HepG2 (cell line): ENCODE measurements around the gene DIAPH3. TPM values are rescaled to one million over a fixed set of nuclear protein-coding genes. Genes with fewer than 3 reads are reported as not detected.

Source experiments
- ATAC-seq: fragments of 200-7000 bp; cut with Tn5 transposase; 3 replicates; pipeline ENCODE4 v1.9.1; 2020; ENCODE audit warnings: mild to moderate bottlenecking, moderate library complexity
- BruUV-seq: library from RNA; stranded (reverse); fragments of 400-500 nt; replicated peaks from 2 replicates; lab custom pipeline; 2021; lab: Mats Ljungman, UMichigan
- CTCF ChIA-PET: fragments of 300-600 bp; formaldehyde crosslinking; extraction: SDS; loops from one replicate; lab custom pipeline; 2021; ENCODE audit warnings: low total read pairs, inconsistent platforms, low intra/inter-chr PET ratio; lab: Yijun Ruan, JAX
- POLR2A ChIA-PET: fragments of 350-600 bp; sonication (Branson Sonifier 250); formaldehyde crosslinking; loops from one replicate; lab custom pipeline; 2020; ENCODE audit warnings: antibody characterized with exemption, inconsistent platforms; lab: Yijun Ruan, JAX
- DNase-seq: peaks from one replicate; pipeline ENCODE4 v3.0.0-alpha.2; 2015; ENCODE audit warnings: low spot score
- FAIRE-seq: peaks from 3 replicates; lab custom pipeline; 2011; peaks lifted over from hg19 to GRCh38; lab: Jason Lieb, UNC
- H2AFZ ChIP-seq: one replicate; pipeline ENCODE4 v1.6.1; 2011; ENCODE audit warnings: low read length, inconsistent platforms
- H3K27ac ChIP-seq: fragments of 300-600 bp; 3 replicates; pipeline ENCODE4 v1.8.0; 2011; ENCODE audit warnings: mixed run types, mild to moderate bottlenecking, mixed read lengths, low read length, inconsistent platforms; ENCODE audit not compliant: insufficient read depth; ENCODE audit errors: extremely low read length
- H3K27me3 ChIP-seq, 2 experiments: fragments of 200-600 bp in 1 of 2; 2 replicates in 1 of 2; 3 replicates in 1 of 2; pipeline versions ENCODE4 v1.6.0 to v1.8.0; 2011; ENCODE audit warnings: low read length in 2 of 2, mild to moderate bottlenecking in 2 of 2, moderate library complexity in 2 of 2, inconsistent platforms in 1 of 2; ENCODE audit not compliant: insufficient read depth in 2 of 2, control insufficient read depth in 1 of 2
- H3K36me3 ChIP-seq, 2 experiments: fragments of 200-600 bp in 1 of 2; replicated peaks in 1 of 2; 2 replicates in 1 of 2; 3 replicates in 1 of 2; pipeline versions ENCODE4 v1.5.1 to v1.8.0; 2011; ENCODE audit warnings: low read length in 2 of 2, inconsistent platforms in 1 of 2; ENCODE audit not compliant: insufficient read depth in 2 of 2, control insufficient read depth in 1 of 2
- H3K4me1 ChIP-seq: 2 replicates; pipeline ENCODE4 v1.5.1; 2012; ENCODE audit warnings: low read length, inconsistent platforms; ENCODE audit not compliant: insufficient read depth
- H3K4me2 ChIP-seq: 2 replicates; pipeline ENCODE4 v1.6.0; 2011; ENCODE audit warnings: low read depth, low read length, inconsistent platforms
- H3K4me3 ChIP-seq, 3 experiments: fragments of 200-600 bp in 1 of 3; sonication (generic), shearing (Covaris generic) in 1 of 3; replicated peaks in 1 of 3; 2 replicates each; pipeline ENCODE4 v1.5.1; 2011 to 2016; ENCODE audit warnings: low read length in 3 of 3, inconsistent platforms in 2 of 3, low read depth in 2 of 3, mild to moderate bottlenecking in 2 of 3, control low read depth in 1 of 3, mixed read lengths in 1 of 3; ENCODE audit not compliant: insufficient read depth in 1 of 3
- H3K79me2 ChIP-seq: one replicate; pipeline ENCODE4 v1.6.1; 2011; ENCODE audit warnings: low read length, inconsistent platforms; ENCODE audit not compliant: insufficient read depth
- H3K9ac ChIP-seq: 2 replicates; pipeline ENCODE4 v1.6.0; 2011; ENCODE audit warnings: mild to moderate bottlenecking, low read depth, low read length, inconsistent platforms; ENCODE audit not compliant: insufficient read depth
- H3K9me3 ChIP-seq: 2 replicates; pipeline ENCODE4 v1.5.1; 2012; ENCODE audit warnings: mild to moderate bottlenecking, low read length
- H4K20me1 ChIP-seq: 2 replicates; pipeline ENCODE4 v1.6.0; 2011; ENCODE audit warnings: inconsistent platforms, mild to moderate bottlenecking, low read length, moderate library complexity; ENCODE audit not compliant: insufficient read depth
- ARNT2 ChIP-seq: sonication (generic); formaldehyde crosslinking; IDR thresholded peaks from 2 replicates; pipeline ENCODE4 v1.8.0; 2022; ENCODE audit warnings: mild to moderate bottlenecking, low read depth, missing genetic modification reagents, moderate library complexity
- HNRNPLL ChIP-seq: fragments of 200-400 bp; formaldehyde crosslinking; IDR thresholded peaks from 2 replicates; pipeline ENCODE4 v1.6.1; 2017; ENCODE audit warnings: mild to moderate bottlenecking, low read depth, low read length; ENCODE audit not compliant: poor library complexity, severe bottlenecking
- KLF9 ChIP-seq: IDR thresholded peaks from 2 replicates; pipeline ENCODE4 v1.6.1; 2016; ENCODE audit warnings: low read depth
- XRCC5 ChIP-seq: fragments of 200-400 bp; formaldehyde crosslinking; optimal IDR thresholded peaks from 2 replicates; pipeline ENCODE3; 2017; ENCODE audit warnings: mild to moderate bottlenecking, low read length
- ZC3H13 ChIP-seq: sonication (generic); formaldehyde crosslinking; IDR thresholded peaks from 2 replicates; pipeline ENCODE4 v1.8.1; 2023; ENCODE audit warnings: mild to moderate bottlenecking, missing genetic modification reagents, moderate library complexity
- ZNF644 ChIP-seq: IDR thresholded peaks from 2 replicates; pipeline ENCODE4 v1.6.1; 2016; ENCODE audit warnings: low read depth
- WGBS: methylation state at CpG from one replicate; pipeline ENCODE4 v1.1.6; 2017; ENCODE audit warnings: low lambda C conversion rate; 5-methylcytosine and 5-hydroxymethylcytosine counted together
- in situ Hi-C: cut with HindIII; loops from 2 replicates; pipeline ENCODE4 v1.10.0; 2017; ENCODE audit warnings: low pct_unique_long_range_greater_than_20kb; ENCODE audit not compliant: extremely low pct_ligation_motif_present
- intact Hi-C: fragments of 100-400 bp; cut with micrococcal nuclease; formaldehyde crosslinking; loops from one replicate; pipeline ENCODE4 v1.10.0; 2022; ENCODE audit not compliant: unreplicated experiment
- polyA plus RNA-seq, 8 experiments: library from polyadenylated mRNA; depleted of rRNA in 3 of 8; stranded (reverse) in 7 of 8; unstranded in 1 of 8; fragments of >200 nt; fragmentation: Illumina TruSeq in 4 of 8; extraction: Trizol in 4 of 8; gene quantifications; 2 replicates each; pipeline versions ENCODE4 v1.2.1 to v1.2.3, GENCODE V29; 2011 to 2016; ENCODE audit warnings: low read depth in 4 of 8, missing spikeins in 1 of 8, mixed read lengths in 1 of 8; ENCODE audit not compliant: insufficient read depth in 1 of 8
- total RNA-seq, 5 experiments: library from RNA; depleted of rRNA; stranded (reverse); fragments of >200 nt; fragmentation: Illumina TruSeq; extraction: Trizol; gene quantifications; 2 replicates each; pipeline ENCODE4 v1.2.3, GENCODE V29; 2016; ENCODE audit warnings: low read depth in 1 of 5
- TF ChIP-seq, protein P1 (sequence below): sonication (generic); formaldehyde crosslinking; IDR thresholded peaks from 2 replicates; pipeline ENCODE4 v1.9.0; 2021; ENCODE audit warnings: mild to moderate bottlenecking, missing genetic modification reagents
- TF ChIP-seq, protein P2 (sequence below): sonication (generic); formaldehyde crosslinking; IDR thresholded peaks from 2 replicates; pipeline ENCODE4 v1.9.0; 2021; ENCODE audit warnings: missing genetic modification reagents, mild to moderate bottlenecking, borderline replicate concordance
- TF ChIP-seq, protein P3 (sequence below): sonication (generic); formaldehyde crosslinking; IDR thresholded peaks from 2 replicates; pipeline ENCODE4 v1.4.0; 2020; ENCODE audit warnings: mild to moderate bottlenecking, missing genetic modification reagents
- TF ChIP-seq, protein P4 (sequence below): sonication (generic); formaldehyde crosslinking; IDR thresholded peaks from 2 replicates; pipeline ENCODE4 v1.4.0; 2020; ENCODE audit warnings: mild to moderate bottlenecking, missing genetic modification reagents

Gene DIAPH3
- total and polyA plus RNA-seq, 2 of the 13 experiments (the other 11 are each of a cell fraction or from before 2014, with no cell fraction given) = 4.0 to 9.3 TPM

DNA sequence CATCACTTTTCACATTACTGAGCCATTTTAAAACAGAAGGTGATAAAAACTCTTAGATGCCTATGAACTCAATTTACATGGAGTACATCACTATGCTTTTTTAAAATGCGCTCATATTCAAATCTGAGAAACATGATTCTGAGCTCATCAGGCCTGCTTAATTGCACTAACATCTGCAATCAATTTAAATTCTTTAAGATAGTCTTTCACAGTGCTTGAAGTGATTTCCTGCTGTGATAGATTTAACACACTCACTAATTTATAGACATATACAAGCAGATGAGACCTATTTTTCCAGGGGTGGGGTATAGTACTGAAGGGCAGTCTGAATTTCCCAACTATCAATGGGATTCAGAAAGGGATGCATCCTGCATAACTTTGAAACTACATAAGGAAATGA, 82.9 kb downstream of the DIAPH3 start (continued):
- TF ChIP-seq, protein P1, sequence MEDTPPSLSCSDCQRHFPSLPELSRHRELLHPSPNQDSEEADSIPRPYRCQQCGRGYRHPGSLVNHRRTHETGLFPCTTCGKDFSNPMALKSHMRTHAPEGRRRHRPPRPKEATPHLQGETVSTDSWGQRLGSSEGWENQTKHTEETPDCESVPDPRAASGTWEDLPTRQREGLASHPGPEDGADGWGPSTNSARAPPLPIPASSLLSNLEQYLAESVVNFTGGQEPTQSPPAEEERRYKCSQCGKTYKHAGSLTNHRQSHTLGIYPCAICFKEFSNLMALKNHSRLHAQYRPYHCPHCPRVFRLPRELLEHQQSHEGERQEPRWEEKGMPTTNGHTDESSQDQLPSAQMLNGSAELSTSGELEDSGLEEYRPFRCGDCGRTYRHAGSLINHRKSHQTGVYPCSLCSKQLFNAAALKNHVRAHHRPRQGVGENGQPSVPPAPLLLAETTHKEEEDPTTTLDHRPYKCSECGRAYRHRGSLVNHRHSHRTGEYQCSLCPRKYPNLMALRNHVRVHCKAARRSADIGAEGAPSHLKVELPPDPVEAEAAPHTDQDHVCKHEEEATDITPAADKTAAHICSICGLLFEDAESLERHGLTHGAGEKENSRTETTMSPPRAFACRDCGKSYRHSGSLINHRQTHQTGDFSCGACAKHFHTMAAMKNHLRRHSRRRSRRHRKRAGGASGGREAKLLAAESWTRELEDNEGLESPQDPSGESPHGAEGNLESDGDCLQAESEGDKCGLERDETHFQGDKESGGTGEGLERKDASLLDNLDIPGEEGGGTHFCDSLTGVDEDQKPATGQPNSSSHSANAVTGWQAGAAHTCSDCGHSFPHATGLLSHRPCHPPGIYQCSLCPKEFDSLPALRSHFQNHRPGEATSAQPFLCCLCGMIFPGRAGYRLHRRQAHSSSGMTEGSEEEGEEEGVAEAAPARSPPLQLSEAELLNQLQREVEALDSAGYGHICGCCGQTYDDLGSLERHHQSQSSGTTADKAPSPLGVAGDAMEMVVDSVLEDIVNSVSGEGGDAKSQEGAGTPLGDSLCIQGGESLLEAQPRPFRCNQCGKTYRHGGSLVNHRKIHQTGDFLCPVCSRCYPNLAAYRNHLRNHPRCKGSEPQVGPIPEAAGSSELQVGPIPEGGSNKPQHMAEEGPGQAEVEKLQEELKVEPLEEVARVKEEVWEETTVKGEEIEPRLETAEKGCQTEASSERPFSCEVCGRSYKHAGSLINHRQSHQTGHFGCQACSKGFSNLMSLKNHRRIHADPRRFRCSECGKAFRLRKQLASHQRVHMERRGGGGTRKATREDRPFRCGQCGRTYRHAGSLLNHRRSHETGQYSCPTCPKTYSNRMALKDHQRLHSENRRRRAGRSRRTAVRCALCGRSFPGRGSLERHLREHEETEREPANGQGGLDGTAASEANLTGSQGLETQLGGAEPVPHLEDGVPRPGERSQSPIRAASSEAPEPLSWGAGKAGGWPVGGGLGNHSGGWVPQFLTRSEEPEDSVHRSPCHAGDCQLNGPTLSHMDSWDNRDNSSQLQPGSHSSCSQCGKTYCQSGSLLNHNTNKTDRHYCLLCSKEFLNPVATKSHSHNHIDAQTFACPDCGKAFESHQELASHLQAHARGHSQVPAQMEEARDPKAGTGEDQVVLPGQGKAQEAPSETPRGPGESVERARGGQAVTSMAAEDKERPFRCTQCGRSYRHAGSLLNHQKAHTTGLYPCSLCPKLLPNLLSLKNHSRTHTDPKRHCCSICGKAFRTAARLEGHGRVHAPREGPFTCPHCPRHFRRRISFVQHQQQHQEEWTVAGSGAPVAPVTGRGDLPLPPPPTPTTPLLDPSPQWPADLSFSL = no peak

DNA sequence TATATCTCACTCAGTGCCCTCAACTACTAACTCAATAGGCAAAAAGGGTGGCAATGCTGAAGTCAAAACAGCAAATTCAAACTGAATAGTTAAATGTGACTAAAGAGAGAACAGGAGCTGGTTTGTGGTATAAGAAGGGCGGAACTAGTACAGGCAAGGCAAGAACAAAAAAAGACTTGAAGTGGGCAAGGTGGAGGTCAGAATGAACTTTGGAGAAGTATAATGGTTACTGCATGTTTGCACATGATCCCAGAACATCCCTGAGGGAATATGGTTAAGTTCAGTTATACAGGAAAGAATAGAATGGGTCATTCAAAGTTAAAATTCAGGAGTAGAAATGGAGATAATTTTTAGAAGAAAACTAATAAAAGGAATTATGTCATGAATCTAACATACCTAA, 85.5 kb downstream of the DIAPH3 start:
- intact Hi-C loops (no loop called here), in situ Hi-C loops (no loop called here)
- H3K4me2 ChIP-seq = no peak overlapping the region
- no TSS peak for BruUV-seq
- H3K36me3 ChIP-seq = no peaks in the 10 kb centered on the region
- no peaks in the 10 kb centered on the region for H3K79me2 ChIP-seq
- H3K4me1 ChIP-seq = no peaks in the 10 kb centered on the region
- no peaks in the 10 kb centered on the region for H4K20me1 ChIP-seq
- ChIA-PET POLR2A (no interaction called here), CTCF (no interaction called here)
- no peak overlapping the region for H3K9ac ChIP-seq
- no peak overlapping the region for H3K27ac ChIP-seq
- FAIRE-seq (no peak), ATAC-seq (no peak), DNase-seq (no peak)
- 100% methylated on average over 1 of the region's 1 CpG for WGBS
- no peaks in the 10 kb centered on the region for H3K27me3 ChIP-seq
- H2AFZ ChIP-seq = no peak overlapping the region
- H3K4me3 ChIP-seq = no peak overlapping the region
- H3K9me3 ChIP-seq = no peaks in the 10 kb centered on the region
- TF ChIP-seq HNRNPLL (no peak), KLF9 (CRISPR knock-in tag) (no peak), XRCC5 (no peak), ZNF644 (CRISPR knock-in tag) (no peak), ZC3H13 (no peak), ARNT2 (CRISPR knock-in tag) (no peak)
- TF ChIP-seq, protein P2, sequence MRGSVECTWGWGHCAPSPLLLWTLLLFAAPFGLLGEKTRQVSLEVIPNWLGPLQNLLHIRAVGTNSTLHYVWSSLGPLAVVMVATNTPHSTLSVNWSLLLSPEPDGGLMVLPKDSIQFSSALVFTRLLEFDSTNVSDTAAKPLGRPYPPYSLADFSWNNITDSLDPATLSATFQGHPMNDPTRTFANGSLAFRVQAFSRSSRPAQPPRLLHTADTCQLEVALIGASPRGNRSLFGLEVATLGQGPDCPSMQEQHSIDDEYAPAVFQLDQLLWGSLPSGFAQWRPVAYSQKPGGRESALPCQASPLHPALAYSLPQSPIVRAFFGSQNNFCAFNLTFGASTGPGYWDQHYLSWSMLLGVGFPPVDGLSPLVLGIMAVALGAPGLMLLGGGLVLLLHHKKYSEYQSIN (CRISPR knock-in tag) = no peak
- TF ChIP-seq, protein P3, sequence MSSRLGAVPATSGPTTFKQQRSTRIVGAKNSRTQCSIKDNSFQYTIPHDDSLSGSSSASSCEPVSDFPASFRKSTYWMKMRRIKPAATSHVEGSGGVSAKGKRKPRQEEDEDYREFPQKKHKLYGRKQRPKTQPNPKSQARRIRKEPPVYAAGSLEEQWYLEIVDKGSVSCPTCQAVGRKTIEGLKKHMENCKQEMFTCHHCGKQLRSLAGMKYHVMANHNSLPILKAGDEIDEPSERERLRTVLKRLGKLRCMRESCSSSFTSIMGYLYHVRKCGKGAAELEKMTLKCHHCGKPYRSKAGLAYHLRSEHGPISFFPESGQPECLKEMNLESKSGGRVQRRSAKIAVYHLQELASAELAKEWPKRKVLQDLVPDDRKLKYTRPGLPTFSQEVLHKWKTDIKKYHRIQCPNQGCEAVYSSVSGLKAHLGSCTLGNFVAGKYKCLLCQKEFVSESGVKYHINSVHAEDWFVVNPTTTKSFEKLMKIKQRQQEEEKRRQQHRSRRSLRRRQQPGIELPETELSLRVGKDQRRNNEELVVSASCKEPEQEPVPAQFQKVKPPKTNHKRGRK (CRISPR knock-in tag) = no peak
- TF ChIP-seq, protein P4, sequence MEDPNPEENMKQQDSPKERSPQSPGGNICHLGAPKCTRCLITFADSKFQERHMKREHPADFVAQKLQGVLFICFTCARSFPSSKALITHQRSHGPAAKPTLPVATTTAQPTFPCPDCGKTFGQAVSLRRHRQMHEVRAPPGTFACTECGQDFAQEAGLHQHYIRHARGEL (CRISPR knock-in tag) = no peak
